Common myeloid progenitor, CD34-positive (primary cell): Measurements from ENCODE around the gene SLC5A4.
"Not testable (repeated sequence)": the region's sequence is repeated elsewhere in the genome, so short reads cannot be mapped to it uniquely, and the experiment has no call there.

Experiments
- CTCF ChIA-PET: fragments of 350-600 bp; sonication (Branson Sonifier 250); formaldehyde crosslinking; loops from one replicate; lab custom pipeline; 2021; ENCODE audit warnings: antibody characterized with exemption; lab: Charles Lee
- POLR2A ChIA-PET: fragments of 350-600 bp; sonication (Branson Sonifier 250); formaldehyde crosslinking; loops from one replicate; lab custom pipeline; 2021; ENCODE audit warnings: antibody characterized with exemption; lab: Charles Lee
- DNase-seq, 3 donors: peaks; one replicate each; pipeline versions ENCODE4 v3.0.0 to v3.0.0-alpha.2; 2013
- H3K27ac ChIP-seq, 2 experiments: 1 replicate in 1 of 2; 2 replicates in 1 of 2; pipeline ENCODE4 v1.7.0; 2013; ENCODE audit warnings: inconsistent platforms in 2 of 2, low read length in 2 of 2, mild to moderate bottlenecking in 2 of 2, low read depth in 1 of 2, moderate library complexity in 1 of 2; ENCODE audit not compliant: severe bottlenecking in 2 of 2, insufficient read depth in 1 of 2, poor library complexity in 1 of 2
- H3K27me3 ChIP-seq, 5 experiments: replicated peaks in 2 of 5; 1 replicate in 3 of 5; 2 replicates in 2 of 5; pipeline versions ENCODE4 v1.6.1 to v1.7.0; 2013; ENCODE audit warnings: low read length in 4 of 5, mild to moderate bottlenecking in 2 of 5, moderate library complexity in 2 of 5, inconsistent platforms in 1 of 5; ENCODE audit not compliant: insufficient read depth in 5 of 5, control insufficient read depth in 4 of 5
- H3K36me3 ChIP-seq, 4 experiments: 1 replicate in 2 of 4; 2 replicates in 2 of 4; pipeline versions ENCODE4 v1.6.1 to v1.7.0; 2013; ENCODE audit warnings: low read length in 3 of 4, control low read depth in 1 of 4, mild to moderate bottlenecking in 1 of 4; ENCODE audit not compliant: control insufficient read depth in 4 of 4, insufficient read depth in 4 of 4
- H3K4me1 ChIP-seq, 4 experiments: 1 replicate in 3 of 4; 2 replicates in 1 of 4; pipeline versions ENCODE4 v1.6.1 to v1.7.1; 2013; ENCODE audit warnings: low read length in 3 of 4, mild to moderate bottlenecking in 3 of 4, control low read depth in 1 of 4, inconsistent platforms in 1 of 4, moderate library complexity in 1 of 4; ENCODE audit not compliant: control insufficient read depth in 4 of 4, insufficient read depth in 4 of 4; ENCODE audit errors: control extremely low read depth in 1 of 4
- H3K4me3 ChIP-seq, 7 experiments: 1 replicate in 4 of 7; 2 replicates in 3 of 7; pipeline versions ENCODE4 v1.5.1 to v1.7.0; 2013; ENCODE audit warnings: mild to moderate bottlenecking in 7 of 7, low read length in 6 of 7, moderate library complexity in 6 of 7, inconsistent platforms in 2 of 7, low read depth in 2 of 7, control low read depth in 1 of 7; ENCODE audit not compliant: insufficient read depth in 4 of 7, control insufficient read depth in 1 of 7; ENCODE audit errors: extremely low read depth in 1 of 7
- H3K9me3 ChIP-seq, 5 experiments: 1 replicate in 4 of 5; 2 replicates in 1 of 5; pipeline versions ENCODE4 v1.6.1 to v1.7.1; 2013; ENCODE audit warnings: low read length in 4 of 5, mild to moderate bottlenecking in 2 of 5, inconsistent platforms in 1 of 5, low read depth in 1 of 5, moderate library complexity in 1 of 5; ENCODE audit not compliant: control insufficient read depth in 4 of 5, insufficient read depth in 2 of 5; ENCODE audit errors: control extremely low read depth in 1 of 5
- WGBS: methylation state at CpG from one replicate; pipeline ENCODE4 v1.1.5; 2013; ENCODE audit not compliant: insufficient coverage; 5-methylcytosine and 5-hydroxymethylcytosine counted together

SLC5A4 gene

DNA sequence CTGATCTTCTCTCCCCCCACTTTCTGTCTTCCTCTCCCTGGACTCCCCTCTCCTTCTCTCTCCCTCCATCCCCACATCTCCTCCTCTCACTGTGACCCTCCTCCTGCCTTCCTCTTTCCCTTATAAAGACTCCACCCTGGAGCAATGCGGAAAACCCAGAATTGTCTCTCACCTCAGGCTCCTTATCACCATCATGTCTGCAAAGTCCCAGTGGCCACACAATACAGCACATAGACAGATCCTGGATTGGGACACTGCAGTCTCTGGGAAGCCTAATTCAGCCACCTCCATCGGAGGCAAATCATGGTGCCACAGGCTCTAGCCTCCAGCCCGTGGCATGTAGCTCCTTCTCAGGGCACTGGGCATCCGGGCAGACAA is 53.0 kb downstream of the SLC5A4 start:
- 42% methylated on average over 4 of the region's 4 CpGs for WGBS

DNA sequence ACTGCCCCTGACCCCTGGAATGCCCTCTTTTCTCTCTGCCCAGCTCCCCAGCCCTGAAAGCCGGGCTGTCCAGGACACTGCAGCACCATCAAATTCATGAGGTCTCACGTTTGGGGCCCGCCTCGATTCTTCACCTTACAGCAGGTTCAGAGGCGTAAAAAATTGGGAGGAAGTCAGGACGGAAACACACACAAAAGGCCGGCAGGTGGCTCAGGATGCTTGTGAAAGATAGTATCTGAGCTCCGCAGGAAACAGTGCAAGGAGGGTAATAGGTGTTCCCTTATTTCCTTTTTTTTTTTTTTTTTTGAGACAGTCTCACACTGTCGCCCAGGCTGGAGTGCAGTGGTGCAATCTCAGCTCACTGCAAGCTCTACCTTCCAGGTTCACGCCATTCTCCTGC is 54.4 kb downstream of the SLC5A4 start:
- H3K4me3 ChIP-seq, result no peak overlapping the region
- no peaks in the 10 kb centered on the region for H3K36me3 ChIP-seq
- peaks cover 0 to 40% (median 6%) of the 10 kb centered on the region in 5 experiments for H3K27me3 ChIP-seq
- ChIA-PET POLR2A (no interaction called here), CTCF (interaction anchor here (1.5 kb wide), 1 partner anchor 66 kb away, joined by 5 read pairs; no protein-coding TSS in a partner anchor)
- H3K27ac ChIP-seq, result no peak overlapping the region
- DNase-seq, result peak in 2 of 3 donors; percentile 22 to 39
- no peaks in the 10 kb centered on the region for H3K9me3 ChIP-seq
- H3K4me1 ChIP-seq, result peaks cover 0 to 17% (median 12%) of the 10 kb centered on the region in 4 experiments
- WGBS, result 14% methylated on average over 4 of the region's 10 CpGs

More for the DNA sequence above, 53.0 kb downstream of the SLC5A4 start:
- POLR2A ChIA-PET, result no interaction called here
- Histone ChIP-seq H3K27me3 (peaks cover 0 to 40% (median 6%) of the 10 kb centered on the region in 5 experiments), H3K36me3 (no peaks in the 10 kb centered on the region), H3K4me3 (peak overlapping the region in 2 of 7 experiments; percentile 56 to 58), H3K27ac (no peak overlapping the region), H3K9me3 (no peaks in the 10 kb centered on the region), H3K4me1 (peaks cover 0 to 17% (median 15%) of the 10 kb centered on the region in 4 experiments)
- CTCF ChIA-PET, result interaction anchor here (0.6 to 1.5 kb wide), 7 partner anchors 9 to 950 kb away, joined by 3 to 5 read pairs (median 3); no protein-coding TSS in a partner anchor
- DNase-seq, result no peak

DNA sequence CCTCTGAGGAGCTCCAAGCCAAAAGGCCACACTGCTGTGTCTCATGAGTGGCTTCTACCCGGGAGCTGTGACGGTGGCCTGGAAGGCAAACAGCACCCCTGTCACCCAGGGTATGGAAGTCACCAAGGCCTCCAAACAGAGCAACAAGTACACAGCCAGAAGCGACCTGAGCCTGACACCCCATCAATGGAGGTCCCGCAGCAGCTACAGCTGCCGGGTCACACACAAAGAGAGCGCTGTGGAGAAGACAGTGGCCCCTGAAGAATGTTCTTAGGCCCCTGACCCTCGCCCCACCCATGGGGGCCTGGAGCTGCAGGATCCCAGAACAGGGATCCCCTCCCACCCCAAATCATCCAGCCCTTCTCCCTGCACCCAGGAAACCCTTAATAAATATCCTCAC is 55.2 kb downstream of the SLC5A4 start:
- Histone ChIP-seq H3K36me3 (no peaks in the 10 kb centered on the region), H3K27ac (no peak overlapping the region), H3K27me3 (peaks cover 0 to 33% (median 6%) of the 10 kb centered on the region in 5 experiments), H3K9me3 (no peaks in the 10 kb centered on the region), H3K4me3 (no peak overlapping the region), H3K4me1 (peaks cover 0 to 17% (median 12%) of the 10 kb centered on the region in 4 experiments)
- no peak for DNase-seq
- 92% methylated on average over 5 of the region's 7 CpGs for WGBS
- ChIA-PET POLR2A (no interaction called here), CTCF (no interaction called here)

DNA sequence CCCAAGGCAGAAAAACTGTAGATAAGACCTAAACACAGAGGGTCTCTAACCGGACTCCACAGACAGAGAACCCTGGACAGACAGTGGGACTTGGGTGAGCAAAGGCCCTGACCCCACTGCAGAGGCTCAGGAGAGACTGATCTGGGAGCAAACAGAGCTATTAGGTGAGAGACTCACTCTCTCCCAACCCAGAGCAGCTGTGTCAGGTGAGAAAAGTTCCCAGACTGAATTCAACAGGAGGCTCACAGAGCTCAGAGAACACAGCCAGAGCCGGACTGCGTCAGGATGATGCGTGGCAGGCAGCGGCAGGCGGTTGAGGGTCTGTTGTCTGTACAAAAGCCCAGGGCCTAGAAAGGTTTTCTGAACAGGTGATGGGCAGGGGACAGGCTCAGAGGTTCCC is 55.8 kb downstream of the SLC5A4 start:
- H3K27me3 ChIP-seq, result peaks cover 0 to 27% (median 6%) of the 10 kb centered on the region in 5 experiments
- no peaks in the 10 kb centered on the region for H3K36me3 ChIP-seq
- H3K4me1 ChIP-seq, result peaks cover 0 to 17% (median 12%) of the 10 kb centered on the region in 4 experiments
- POLR2A ChIA-PET, result no interaction called here
- no peak overlapping the region for H3K27ac ChIP-seq
- CTCF ChIA-PET, result no interaction called here
- no peaks in the 10 kb centered on the region for H3K9me3 ChIP-seq
- whole genome bisulfite sequencing, result 97% methylated on average over 6 of the region's 6 CpGs
- H3K4me3 ChIP-seq, result no peak overlapping the region
- no peak for DNase-seq

- CTCF ChIA-PET, H3K27ac ChIP-seq, POLR2A ChIA-PET: not testable (repeated sequence)
Measured at GRCh38 chr22:32197553-32198226, 57.5 kb downstream of the SLC5A4 start.

GRCh38 chr22:32195900-32196299 is 59.2 kb downstream of the SLC5A4 start:
- H3K4me1 ChIP-seq, H3K27me3 ChIP-seq, H3K36me3 ChIP-seq, POLR2A ChIA-PET, H3K27ac ChIP-seq, CTCF ChIA-PET, H3K4me3 ChIP-seq, H3K9me3 ChIP-seq, DNase-seq: not testable (repeated sequence)
- WGBS, result 92% methylated on average over 2 of the region's 3 CpGs

More at GRCh38 chr22:32197553-32198226, 57.5 kb downstream of the SLC5A4 start:
- 100% methylated on average over 1 of the region's 5 CpGs for WGBS
- not testable (repeated sequence) for H3K4me1 ChIP-seq, H3K36me3 ChIP-seq, H3K4me3 ChIP-seq, DNase-seq, H3K9me3 ChIP-seq
- peaks cover 0 to 11% (median 3%) of the 10 kb centered on the region in 5 experiments for H3K27me3 ChIP-seq

DNA sequence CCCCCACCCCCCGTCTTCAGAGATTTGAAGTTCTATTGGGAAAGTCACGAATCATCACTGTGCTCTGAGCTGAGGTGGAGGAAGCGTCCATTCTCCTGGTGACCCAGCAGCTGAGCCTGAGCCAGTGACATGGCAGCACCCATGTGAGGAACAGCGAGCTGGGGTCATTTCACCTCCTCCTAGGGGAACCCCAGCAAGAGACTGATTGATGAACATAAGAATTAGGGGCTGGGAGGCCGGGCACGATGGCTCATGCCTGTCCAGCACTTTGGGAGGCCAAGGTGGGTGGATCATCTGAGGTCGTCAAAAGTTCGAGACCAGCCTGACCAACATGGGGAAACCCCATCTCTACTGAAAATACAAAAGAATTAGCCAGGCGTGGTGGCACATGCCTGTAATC is 61.8 kb downstream of the SLC5A4 start:
- CTCF ChIA-PET, result not testable (repeated sequence)

More for the DNA sequence above, 61.8 kb downstream of the SLC5A4 start:
- H3K27ac ChIP-seq, H3K36me3 ChIP-seq, POLR2A ChIA-PET, H3K9me3 ChIP-seq, H3K4me1 ChIP-seq, DNase-seq, H3K27me3 ChIP-seq, H3K4me3 ChIP-seq: not testable (repeated sequence)
- WGBS, result 92% methylated on average over 6 of the region's 9 CpGs
